GM12878 (cell line): Measurements from ENCODE around the gene RRP1B. TPM values are rescaled to one million over a fixed set of nuclear protein-coding genes. Genes with fewer than 3 reads are reported as not detected.

ENCODE experiments used
- ATF3 ChIP-seq: IDR thresholded peaks from 2 replicates; pipeline ENCODE4 v1.6.1; 2011; ENCODE audit warnings: low read depth, mild to moderate bottlenecking, low read length, moderate library complexity, borderline replicate concordance; ENCODE audit errors: extremely low read depth
- CBX3 ChIP-seq: fragments of 200-600 bp; sonication (generic); IDR thresholded peaks from 2 replicates; pipeline ENCODE4 v1.6.1; 2016; ENCODE audit warnings: low read depth, borderline replicate concordance
- CREB1 ChIP-seq: IDR thresholded peaks from 2 replicates; pipeline ENCODE4 v1.6.1; 2012; ENCODE audit warnings: low read depth, mild to moderate bottlenecking, inconsistent platforms
- HCFC1 ChIP-seq: fragments of 150-350 bp; IDR thresholded peaks from 2 replicates; pipeline ENCODE4 v1.6.1; 2014; ENCODE audit warnings: low read length
- HDAC6 ChIP-seq: fragments of 200-600 bp; sonication (generic); IDR thresholded peaks from one replicate; pipeline ENCODE4 v1.8.0; 2017; ENCODE audit warnings: antibody characterized with exemption; ENCODE audit not compliant: unreplicated experiment
- KAT2A ChIP-seq: conservative IDR thresholded peaks from 2 replicates; pipeline ENCODE4 v1.6.1; 2011; ENCODE audit warnings: low read depth, low read length; ENCODE audit not compliant: control insufficient read depth
- KDM1A ChIP-seq: fragments of 200-600 bp; sonication (generic); IDR thresholded peaks from 2 replicates; pipeline ENCODE4 v1.6.1; 2016; ENCODE audit warnings: borderline replicate concordance
- NR2C1 ChIP-seq: fragments of 450-650 bp; IDR thresholded peaks from 2 replicates; pipeline ENCODE4 v1.6.1; 2017; ENCODE audit warnings: antibody characterized with exemption, mild to moderate bottlenecking, moderate library complexity
- NR2F1 ChIP-seq: fragments of 450-650 bp; conservative IDR thresholded peaks from 2 replicates; pipeline ENCODE4 v1.6.1; 2017; ENCODE audit warnings: mild to moderate bottlenecking
- PBX3 ChIP-seq: IDR thresholded peaks from 2 replicates; pipeline ENCODE4 v1.6.1; 2011; ENCODE audit warnings: mild to moderate bottlenecking, low read depth, low read length, moderate library complexity; ENCODE audit not compliant: insufficient replicate concordance
- ZNF274 ChIP-seq: IDR thresholded peaks from one replicate; pipeline ENCODE4 v1.8.0; 2011; ENCODE audit not compliant: insufficient read length, insufficient read depth
- polyA plus RNA-seq, 11 experiments: library from polyadenylated mRNA; depleted of rRNA in 4 of 11; unstranded in 6 of 11; stranded (reverse) in 5 of 11; fragments of >200 nt; fragmentation: Nextera tagmentation in 4 of 11; fragmentation: Illumina TruSeq in 1 of 11; extraction: Ambion mirVana in 4 of 11; extraction: Trizol in 1 of 11; gene quantifications; 1 replicate in 1 of 11; 2 replicates in 10 of 11; pipeline versions ENCODE4 v1.2.1 to v1.2.3, GENCODE V29; 2011 to 2016; ENCODE audit warnings: inconsistent platforms in 2 of 11, missing spikeins in 2 of 11, low read depth in 1 of 11
- total RNA-seq, 4 experiments: library from RNA; depleted of rRNA in 3 of 4; stranded (reverse); fragments of >200 nt in 3 of 4; fragmentation: Illumina TruSeq in 1 of 4; extraction: Trizol in 1 of 4; gene quantifications; 2 replicates each; pipeline versions ENCODE4 v1.2.1 to v1.2.3, GENCODE V29; 2013 to 2021
- TF ChIP-seq, protein P1 (sequence below): fragments of 450-650 bp; IDR thresholded peaks from 2 replicates; pipeline ENCODE4 v1.6.1; 2016; ENCODE audit warnings: mild to moderate bottlenecking
- TF ChIP-seq, protein P2 (sequence below): fragments of 450-650 bp; IDR thresholded peaks from 2 replicates; pipeline ENCODE4 v1.6.1; 2017; ENCODE audit warnings: low read depth, mild to moderate bottlenecking, moderate library complexity
- TF ChIP-seq, protein P3 (sequence below), 3 experiments: IDR thresholded peaks in 2 of 3; conservative IDR thresholded peaks in 1 of 3; 2 replicates each; pipeline ENCODE4 v1.5.1; 2011; ENCODE audit warnings: low read depth in 3 of 3, low read length in 3 of 3, mild to moderate bottlenecking in 3 of 3, control low read depth in 2 of 3, moderate library complexity in 2 of 3, inconsistent platforms in 1 of 3, mixed read lengths in 1 of 3; ENCODE audit not compliant: control insufficient read depth in 2 of 3, insufficient read depth in 1 of 3; ENCODE audit errors: extremely low read depth in 1 of 3
- TF ChIP-seq, protein P4 (sequence below): fragments of 450-650 bp; IDR thresholded peaks from 2 replicates; pipeline ENCODE4 v1.6.1; 2017; ENCODE audit warnings: borderline replicate concordance

RRP1B gene
- total and polyA plus RNA-seq, 10 of the 15 experiments (the other 5 are each of a cell fraction or from before 2014, with no cell fraction given) = 8.1 to 57.4 (median 38.1) TPM

DNA sequence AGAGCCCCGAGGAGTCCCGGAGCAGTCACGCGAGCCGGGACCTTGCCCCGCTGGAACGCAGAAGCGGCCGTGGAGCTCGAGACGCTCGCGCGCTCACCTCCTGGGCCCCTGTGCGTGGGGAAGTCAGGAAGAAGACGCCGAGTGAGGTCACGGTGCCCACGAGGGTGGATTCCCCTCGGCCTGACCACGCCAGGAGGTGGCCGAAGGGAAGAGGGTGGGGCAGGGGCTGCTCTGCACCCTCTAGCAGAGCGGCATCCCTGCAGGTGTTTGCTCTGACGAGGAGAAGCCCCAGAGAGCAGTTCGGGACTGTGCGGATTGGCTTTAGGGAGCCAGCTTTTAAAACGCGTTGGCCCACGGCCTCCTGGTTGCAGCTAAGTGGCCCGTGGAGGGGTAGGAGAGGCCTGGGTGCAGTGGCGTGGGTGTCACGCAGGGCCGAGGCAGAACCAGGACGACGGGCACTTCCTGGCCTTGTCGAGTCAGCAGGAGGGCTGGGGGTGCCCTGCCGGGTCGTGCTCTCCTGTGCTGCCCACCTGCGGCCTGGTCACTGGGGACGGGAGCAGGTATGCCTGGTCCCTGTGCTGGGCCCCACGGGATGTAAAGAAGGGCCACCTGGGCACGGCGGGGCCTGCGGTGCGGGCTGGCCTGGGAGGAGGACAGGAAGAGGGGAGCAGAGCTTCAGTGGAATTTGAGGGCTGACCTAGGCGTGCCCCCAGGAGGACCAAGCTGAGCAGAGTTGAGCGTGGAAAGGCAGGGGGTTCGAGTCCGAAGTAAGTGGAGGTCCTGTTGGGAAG is 60.6 kb downstream of the RRP1B start (continued):
- TF ChIP-seq, protein P1, sequence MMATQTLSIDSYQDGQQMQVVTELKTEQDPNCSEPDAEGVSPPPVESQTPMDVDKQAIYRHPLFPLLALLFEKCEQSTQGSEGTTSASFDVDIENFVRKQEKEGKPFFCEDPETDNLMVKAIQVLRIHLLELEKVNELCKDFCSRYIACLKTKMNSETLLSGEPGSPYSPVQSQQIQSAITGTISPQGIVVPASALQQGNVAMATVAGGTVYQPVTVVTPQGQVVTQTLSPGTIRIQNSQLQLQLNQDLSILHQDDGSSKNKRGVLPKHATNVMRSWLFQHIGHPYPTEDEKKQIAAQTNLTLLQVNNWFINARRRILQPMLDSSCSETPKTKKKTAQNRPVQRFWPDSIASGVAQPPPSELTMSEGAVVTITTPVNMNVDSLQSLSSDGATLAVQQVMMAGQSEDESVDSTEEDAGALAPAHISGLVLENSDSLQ = no peak
- no peak for TF ChIP-seq CBX3
- no peak for TF ChIP-seq KAT2A
- no peak for TF ChIP-seq PBX3
- TF ChIP-seq KDM1A = no peak
- no peak for TF ChIP-seq HDAC6
- no peak for TF ChIP-seq ZNF274
- TF ChIP-seq HCFC1 = no peak
- TF ChIP-seq NR2F1 = no peak; the same call in 1 of the 2 replicates
- no peak for TF ChIP-seq NR2C1
- no peak for TF ChIP-seq CREB1
- TF ChIP-seq, protein P2, sequence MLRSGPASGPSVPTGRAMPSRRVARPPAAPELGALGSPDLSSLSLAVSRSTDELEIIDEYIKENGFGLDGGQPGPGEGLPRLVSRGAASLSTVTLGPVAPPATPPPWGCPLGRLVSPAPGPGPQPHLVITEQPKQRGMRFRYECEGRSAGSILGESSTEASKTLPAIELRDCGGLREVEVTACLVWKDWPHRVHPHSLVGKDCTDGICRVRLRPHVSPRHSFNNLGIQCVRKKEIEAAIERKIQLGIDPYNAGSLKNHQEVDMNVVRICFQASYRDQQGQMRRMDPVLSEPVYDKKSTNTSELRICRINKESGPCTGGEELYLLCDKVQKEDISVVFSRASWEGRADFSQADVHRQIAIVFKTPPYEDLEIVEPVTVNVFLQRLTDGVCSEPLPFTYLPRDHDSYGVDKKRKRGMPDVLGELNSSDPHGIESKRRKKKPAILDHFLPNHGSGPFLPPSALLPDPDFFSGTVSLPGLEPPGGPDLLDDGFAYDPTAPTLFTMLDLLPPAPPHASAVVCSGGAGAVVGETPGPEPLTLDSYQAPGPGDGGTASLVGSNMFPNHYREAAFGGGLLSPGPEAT = no peak
- TF ChIP-seq, protein P3, sequence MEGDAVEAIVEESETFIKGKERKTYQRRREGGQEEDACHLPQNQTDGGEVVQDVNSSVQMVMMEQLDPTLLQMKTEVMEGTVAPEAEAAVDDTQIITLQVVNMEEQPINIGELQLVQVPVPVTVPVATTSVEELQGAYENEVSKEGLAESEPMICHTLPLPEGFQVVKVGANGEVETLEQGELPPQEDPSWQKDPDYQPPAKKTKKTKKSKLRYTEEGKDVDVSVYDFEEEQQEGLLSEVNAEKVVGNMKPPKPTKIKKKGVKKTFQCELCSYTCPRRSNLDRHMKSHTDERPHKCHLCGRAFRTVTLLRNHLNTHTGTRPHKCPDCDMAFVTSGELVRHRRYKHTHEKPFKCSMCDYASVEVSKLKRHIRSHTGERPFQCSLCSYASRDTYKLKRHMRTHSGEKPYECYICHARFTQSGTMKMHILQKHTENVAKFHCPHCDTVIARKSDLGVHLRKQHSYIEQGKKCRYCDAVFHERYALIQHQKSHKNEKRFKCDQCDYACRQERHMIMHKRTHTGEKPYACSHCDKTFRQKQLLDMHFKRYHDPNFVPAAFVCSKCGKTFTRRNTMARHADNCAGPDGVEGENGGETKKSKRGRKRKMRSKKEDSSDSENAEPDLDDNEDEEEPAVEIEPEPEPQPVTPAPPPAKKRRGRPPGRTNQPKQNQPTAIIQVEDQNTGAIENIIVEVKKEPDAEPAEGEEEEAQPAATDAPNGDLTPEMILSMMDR (IDR thresholded peaks at IDR 0.05 in 2 of 3, conservative IDR thresholded peaks at IDR 0.05 in 1 of 3; ENCODE audit: control insufficient read depth in 2 of 3, extremely low read depth in 1 of 3, insufficient read depth in 1 of 3, low read depth in 3 of 3, low read length in 3 of 3) = no peak
- TF ChIP-seq, protein P4, sequence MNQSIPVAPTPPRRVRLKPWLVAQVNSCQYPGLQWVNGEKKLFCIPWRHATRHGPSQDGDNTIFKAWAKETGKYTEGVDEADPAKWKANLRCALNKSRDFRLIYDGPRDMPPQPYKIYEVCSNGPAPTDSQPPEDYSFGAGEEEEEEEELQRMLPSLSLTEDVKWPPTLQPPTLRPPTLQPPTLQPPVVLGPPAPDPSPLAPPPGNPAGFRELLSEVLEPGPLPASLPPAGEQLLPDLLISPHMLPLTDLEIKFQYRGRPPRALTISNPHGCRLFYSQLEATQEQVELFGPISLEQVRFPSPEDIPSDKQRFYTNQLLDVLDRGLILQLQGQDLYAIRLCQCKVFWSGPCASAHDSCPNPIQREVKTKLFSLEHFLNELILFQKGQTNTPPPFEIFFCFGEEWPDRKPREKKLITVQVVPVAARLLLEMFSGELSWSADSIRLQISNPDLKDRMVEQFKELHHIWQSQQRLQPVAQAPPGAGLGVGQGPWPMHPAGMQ = no peak
- no peak for TF ChIP-seq ATF3
